K562 (cell line): ENCODE results near the gene TMEM63A. TPM values are rescaled to one million over a fixed set of nuclear protein-coding genes. Genes with fewer than 3 reads are reported as not detected.

Experiments
- FOSL1 ChIP-seq: fragments of 200-800 bp; sonication (Bioruptor generic); conservative IDR thresholded peaks from 2 replicates; pipeline ENCODE4 v1.6.1; 2016; ENCODE audit warnings: missing genetic modification characterization, missing compliant biosample characterization
- FOXK1 ChIP-seq: sonication (generic); formaldehyde crosslinking; IDR thresholded peaks from 2 replicates; pipeline ENCODE4 v1.8.0; 2022; ENCODE audit warnings: missing genetic modification reagents, mild to moderate bottlenecking, borderline replicate concordance
- HEY1 ChIP-seq: fragments of 250-450 bp; sonication (Bioruptor Pico); IDR thresholded peaks from 2 replicates; pipeline ENCODE4 v1.5.0; 2020; ENCODE audit warnings: mild to moderate bottlenecking, moderate library complexity, borderline replicate concordance
- HOMEZ ChIP-seq: fragments of 250-450 bp; sonication (Bioruptor Pico); IDR thresholded peaks from 2 replicates; pipeline ENCODE4 v1.4.0; 2020; ENCODE audit warnings: mild to moderate bottlenecking, moderate library complexity
- MAFG ChIP-seq: fragments of 450-650 bp; conservative IDR thresholded peaks from 2 replicates; pipeline ENCODE4 v1.6.1; 2016; ENCODE audit warnings: missing genetic modification characterization, missing compliant biosample characterization
- MCM2 ChIP-seq: fragments of 450-650 bp; IDR thresholded peaks from 2 replicates; pipeline ENCODE4 v1.6.1; 2017; ENCODE audit warnings: low read depth, mild to moderate bottlenecking
- NR3C1 ChIP-seq: sonication (generic); formaldehyde crosslinking; IDR thresholded peaks from 2 replicates; pipeline ENCODE4 v1.8.1; 2022; ENCODE audit warnings: missing genetic modification reagents
- PHTF2 ChIP-seq: fragments of 250-450 bp; sonication (Bioruptor Pico); IDR thresholded peaks from 2 replicates; pipeline ENCODE4 v1.5.0; 2021; ENCODE audit warnings: mild to moderate bottlenecking
- POLR3G ChIP-seq: IDR thresholded peaks from 2 replicates; pipeline ENCODE4 v1.6.1; 2011; ENCODE audit not compliant: insufficient read length, insufficient replicate concordance; ENCODE audit errors: extremely low read depth
- RNF2 ChIP-seq: sonication (generic); IDR thresholded peaks from 2 replicates; pipeline ENCODE4 v1.6.1; 2016
- SP1 ChIP-seq: sonication (generic); formaldehyde crosslinking; IDR thresholded peaks from 2 replicates; pipeline ENCODE4 v1.8.1; 2022; ENCODE audit warnings: mild to moderate bottlenecking, missing genetic modification reagents
- TEAD4 ChIP-seq, 2 experiments: sonication (generic) in 1 of 2; formaldehyde crosslinking in 1 of 2; IDR thresholded peaks; 2 replicates each; pipeline versions ENCODE4 v1.6.1 to v1.8.0; 2012 to 2022; ENCODE audit warnings: borderline replicate concordance in 1 of 2, inconsistent platforms in 1 of 2, low read length in 1 of 2, mild to moderate bottlenecking in 1 of 2, missing genetic modification reagents in 1 of 2
- ZNF282 ChIP-seq: sonication (generic); formaldehyde crosslinking; IDR thresholded peaks from 2 replicates; pipeline ENCODE4 v1.8.1; 2023; ENCODE audit warnings: missing genetic modification reagents
- ZNF316 ChIP-seq: fragments of 450-650 bp; IDR thresholded peaks from 2 replicates; pipeline ENCODE4 v1.6.1; 2016
- ZNF408 ChIP-seq: fragments of 250-450 bp; sonication (Bioruptor Pico); IDR thresholded peaks from 2 replicates; pipeline ENCODE4 v1.4.0; 2020; ENCODE audit warnings: low read depth, mild to moderate bottlenecking, moderate library complexity
- polyA plus RNA-seq, 8 experiments: library from polyadenylated mRNA; depleted of rRNA in 4 of 8; stranded (reverse) in 5 of 8; unstranded in 3 of 8; fragments of >200 nt; fragmentation: Nextera tagmentation in 2 of 8; fragmentation: Illumina TruSeq in 1 of 8; extraction: Ambion mirVana in 2 of 8; extraction: Trizol in 1 of 8; gene quantifications; 2 replicates each; pipeline versions ENCODE4 v1.2.1 to v1.2.3, GENCODE V29; 2011 to 2014; ENCODE audit warnings: inconsistent platforms in 1 of 8, missing spikeins in 1 of 8
- total RNA-seq, 7 experiments: library from RNA; depleted of rRNA in 6 of 7; stranded (reverse); fragments of >200 nt in 6 of 7; fragmentation: Illumina TruSeq in 2 of 7; extraction: Trizol in 2 of 7; gene quantifications; 2 replicates each; pipeline versions ENCODE4 v1.2.1 to v1.2.3, GENCODE V29; 2011 to 2021; ENCODE audit warnings: low replicate concordance in 1 of 7
- TF ChIP-seq, protein P1 (sequence below): fragments of 250-450 bp; sonication (Bioruptor Pico); IDR thresholded peaks from 2 replicates; pipeline ENCODE4 v1.8.0; 2021; ENCODE audit warnings: moderate library complexity, mild to moderate bottlenecking, inconsistent platforms

Gene TMEM63A
- total and polyA plus RNA-seq, 9 of the 15 experiments (the other 6 are each of a cell fraction or from before 2014, with no cell fraction given), result 2.0 to 54.6 (median 17.5) TPM

- TF ChIP-seq, protein P1, sequence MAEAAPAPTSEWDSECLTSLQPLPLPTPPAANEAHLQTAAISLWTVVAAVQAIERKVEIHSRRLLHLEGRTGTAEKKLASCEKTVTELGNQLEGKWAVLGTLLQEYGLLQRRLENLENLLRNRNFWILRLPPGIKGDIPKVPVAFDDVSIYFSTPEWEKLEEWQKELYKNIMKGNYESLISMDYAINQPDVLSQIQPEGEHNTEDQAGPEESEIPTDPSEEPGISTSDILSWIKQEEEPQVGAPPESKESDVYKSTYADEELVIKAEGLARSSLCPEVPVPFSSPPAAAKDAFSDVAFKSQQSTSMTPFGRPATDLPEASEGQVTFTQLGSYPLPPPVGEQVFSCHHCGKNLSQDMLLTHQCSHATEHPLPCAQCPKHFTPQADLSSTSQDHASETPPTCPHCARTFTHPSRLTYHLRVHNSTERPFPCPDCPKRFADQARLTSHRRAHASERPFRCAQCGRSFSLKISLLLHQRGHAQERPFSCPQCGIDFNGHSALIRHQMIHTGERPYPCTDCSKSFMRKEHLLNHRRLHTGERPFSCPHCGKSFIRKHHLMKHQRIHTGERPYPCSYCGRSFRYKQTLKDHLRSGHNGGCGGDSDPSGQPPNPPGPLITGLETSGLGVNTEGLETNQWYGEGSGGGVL, result no peak
- TF ChIP-seq TEAD4 (IDR thresholded peaks at IDR 0.05; ENCODE audit: low read length), result no peak
- TF ChIP-seq TEAD4 (CRISPR knock-in tag; IDR thresholded peaks at IDR 0.05; ENCODE audit: borderline replicate concordance), result no peak
- no peak for TF ChIP-seq NR3C1 (CRISPR knock-in tag)
- no peak for TF ChIP-seq FOSL1 (tag)
- no peak for TF ChIP-seq MCM2
- TF ChIP-seq MAFG (tag), result peak; percentile 50
- no peak for TF ChIP-seq SP1 (CRISPR knock-in tag)
- peak; percentile 80 for TF ChIP-seq ZNF316
- no peak for TF ChIP-seq RNF2
- no peak for TF ChIP-seq HEY1 (CRISPR knock-in tag)
- TF ChIP-seq ZNF282 (CRISPR knock-in tag), result no peak
- no peak for TF ChIP-seq FOXK1 (CRISPR knock-in tag)
- no peak for TF ChIP-seq PHTF2
- no peak for TF ChIP-seq HOMEZ
- no peak for TF ChIP-seq ZNF408 (CRISPR knock-in tag)
- no peak for TF ChIP-seq POLR3G
- TF ChIP-seq, all 486 proteins: peak for 4
These were observed 41.5 kb downstream of the TMEM63A start (continued) for GRCh38 chr1:225840713-225841112.
